Measurements from ENCODE around the gene SLC1A5.

GRCh38 chr19:46728693-46729339 lies 59.6 kb downstream of the SLC1A5 start:
- peak in 3 of 4 experiments; percentile 88 to 96 (median 92) for TF ChIP-seq CTCF (IDR thresholded peaks at IDR 0.05)
- TF ChIP-seq POLR2A (IDR thresholded peaks at IDR 0.05) = no peak
- no peak for TF ChIP-seq POLR2AphosphoS5 (IDR thresholded peaks at IDR 0.05)
